Skeletal muscle tissue (tissue), 5 donors: ENCODE measurements around the gene AP3S2. TPM values are rescaled to one million over a fixed set of nuclear protein-coding genes. Genes with fewer than 3 reads are reported as not detected.
"Not testable (repeated sequence)": the region's sequence is repeated elsewhere in the genome, so short reads cannot be mapped to it uniquely, and the experiment has no call there.

Experiments
- H3K27ac ChIP-seq: one replicate; pipeline ENCODE4 v1.7.0; 2013; ENCODE audit warnings: mild to moderate bottlenecking, low read depth, low read length, inconsistent platforms
- H3K27me3 ChIP-seq, 3 donors: one replicate each; pipeline ENCODE4 v1.7.0; 2013; ENCODE audit warnings: low read length in 3 of 3; ENCODE audit not compliant: control insufficient read depth in 3 of 3, insufficient read depth in 3 of 3
- H3K36me3 ChIP-seq, 3 donors: one replicate each; pipeline ENCODE4 v1.7.0; 2013; ENCODE audit warnings: low read length in 3 of 3; ENCODE audit not compliant: control insufficient read depth in 3 of 3, insufficient read depth in 3 of 3
- H3K4me1 ChIP-seq, 3 donors: one replicate each; pipeline ENCODE4 v1.7.0; 2013; ENCODE audit warnings: low read length in 3 of 3, mild to moderate bottlenecking in 3 of 3; ENCODE audit not compliant: control insufficient read depth in 3 of 3, insufficient read depth in 3 of 3
- H3K4me3 ChIP-seq, 3 donors: one replicate each; pipeline ENCODE4 v1.7.0; 2013; ENCODE audit warnings: low read length in 3 of 3
- H3K9ac ChIP-seq, 3 donors: one replicate each; pipeline ENCODE4 v1.7.0; 2013; ENCODE audit warnings: low read length in 3 of 3, mild to moderate bottlenecking in 3 of 3, moderate library complexity in 2 of 3, low read depth in 1 of 3
- H3K9me3 ChIP-seq, 3 donors: one replicate each; pipeline ENCODE4 v1.7.0; 2013; ENCODE audit warnings: low read length in 3 of 3; ENCODE audit not compliant: control insufficient read depth in 3 of 3
- small RNA-seq: library from RNA; depleted of rRNA; stranded (forward); fragments of <200 nt; gene quantifications from one replicate; pipeline ENCODE3, GENCODE V24; 2014
- total RNA-seq: library from RNA; depleted of rRNA; stranded (reverse); fragments of >200 nt; gene quantifications from one replicate; pipeline ENCODE4 v1.2.3, GENCODE V29; 2014
- donor health status: Osteomylitis.

Gene AP3S2
- total RNA-seq, 1 donor from 2014 or later = 51.7 TPM

DNA sequence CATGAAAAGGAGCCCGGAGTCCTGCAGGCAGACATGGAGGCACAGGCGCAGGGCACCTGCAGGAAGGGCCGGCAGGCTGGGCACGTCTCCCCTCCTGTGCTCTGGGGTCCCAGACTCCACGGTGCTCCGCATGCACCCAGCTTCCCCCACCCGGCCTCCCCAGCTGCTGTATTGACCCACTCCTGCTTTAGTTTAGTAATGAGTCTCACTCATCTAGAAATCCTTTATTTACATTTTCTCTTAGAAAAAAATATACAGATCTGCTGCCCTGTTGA, 109.2 kb downstream of the AP3S2 start:
- no peaks in the 10 kb centered on the region for H3K4me1 ChIP-seq

GRCh38 chr15:89783861-89784685, 109.7 kb downstream of the AP3S2 start:
- Histone ChIP-seq H3K27me3 (no peaks in the 10 kb centered on the region), H3K9ac (no peak overlapping the region), H3K4me1 (no peaks in the 10 kb centered on the region), H3K4me3 (no peak overlapping the region), H3K36me3 (no peaks in the 10 kb centered on the region), H3K9me3 (no peaks in the 10 kb centered on the region), H3K27ac (no peak overlapping the region)

More for the DNA sequence above, 109.2 kb downstream of the AP3S2 start:
- H3K27ac ChIP-seq = no peak overlapping the region
- no peak overlapping the region for H3K9ac ChIP-seq
- no peaks in the 10 kb centered on the region for H3K36me3 ChIP-seq
- H3K27me3 ChIP-seq = no peaks in the 10 kb centered on the region
- no peaks in the 10 kb centered on the region for H3K9me3 ChIP-seq
- H3K4me3 ChIP-seq = no peak overlapping the region

- Histone ChIP-seq H3K9ac (no peak overlapping the region), H3K9me3 (no peaks in the 10 kb centered on the region), H3K4me1 (no peaks in the 10 kb centered on the region), H3K4me3 (no peak overlapping the region), H3K27me3 (no peaks in the 10 kb centered on the region), H3K27ac (no peak overlapping the region), H3K36me3 (no peaks in the 10 kb centered on the region)
These were observed 110.5 kb downstream of the AP3S2 start for GRCh38 chr15:89783111-89783860.

DNA sequence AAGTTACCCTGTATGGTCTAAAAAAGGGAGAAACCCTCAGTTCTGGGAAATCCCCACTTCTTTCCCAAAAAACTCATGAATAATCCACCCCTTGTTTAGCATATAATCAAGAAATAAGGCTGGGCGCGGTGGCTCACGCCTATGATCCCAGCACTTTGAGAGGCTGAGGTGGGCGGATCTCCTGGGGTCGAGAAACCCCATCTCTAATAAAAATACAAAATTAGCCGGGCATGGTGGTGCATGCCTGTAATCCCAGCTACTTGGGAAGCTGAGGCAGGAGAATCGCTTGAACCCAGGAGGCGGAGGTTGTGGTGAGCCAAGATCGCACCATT, 111.2 kb downstream of the AP3S2 start:
- not testable (repeated sequence) for H3K9ac ChIP-seq, H3K4me1 ChIP-seq, H3K36me3 ChIP-seq, H3K27me3 ChIP-seq, H3K9me3 ChIP-seq, H3K27ac ChIP-seq, H3K4me3 ChIP-seq

GRCh38 chr15:89781891-89782618, 111.7 kb downstream of the AP3S2 start:
- no peak overlapping the region for H3K27ac ChIP-seq
- H3K36me3 ChIP-seq = no peaks in the 10 kb centered on the region

GRCh38 chr15:89781055-89781454, 112.7 kb downstream of the AP3S2 start:
- Histone ChIP-seq H3K4me3 (no peak overlapping the region), H3K9me3 (no peaks in the 10 kb centered on the region), H3K27ac (no peak overlapping the region), H3K36me3 (no peaks in the 10 kb centered on the region), H3K9ac (no peak overlapping the region), H3K27me3 (no peaks in the 10 kb centered on the region), H3K4me1 (peaks cover 2 to 11% (median 4%) of the 10 kb centered on the region in 3 donors)

More at GRCh38 chr15:89781891-89782618, 111.7 kb downstream of the AP3S2 start:
- Histone ChIP-seq H3K9me3 (no peaks in the 10 kb centered on the region), H3K4me1 (peaks cover 0 to under 1% (median 0%) of the 10 kb centered on the region in 3 donors), H3K4me3 (no peak overlapping the region), H3K27me3 (no peaks in the 10 kb centered on the region), H3K9ac (no peak overlapping the region)

DNA sequence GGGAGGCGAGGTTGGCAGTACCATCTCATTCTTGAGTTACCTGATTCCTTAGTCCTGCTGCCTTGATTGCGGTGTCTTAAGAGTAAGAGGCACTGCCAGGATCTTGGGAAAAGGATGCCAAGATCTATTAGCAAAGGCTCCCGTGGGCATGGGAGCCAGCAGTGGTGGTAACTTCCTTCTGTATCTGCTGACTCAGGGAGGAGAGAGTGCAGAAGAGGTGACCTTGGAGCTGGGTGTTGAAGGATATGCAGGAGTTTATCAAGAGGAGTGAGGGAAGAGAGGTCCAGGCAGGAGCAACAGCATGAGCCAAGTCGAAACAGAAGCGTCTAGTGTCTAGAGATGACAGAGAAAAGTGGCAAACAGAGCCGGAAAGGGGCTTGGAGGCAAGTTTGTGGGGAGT, 113.2 kb downstream of the AP3S2 start:
- H3K36me3 ChIP-seq = no peaks in the 10 kb centered on the region
- no peaks in the 10 kb centered on the region for H3K27me3 ChIP-seq
- no peak overlapping the region for H3K27ac ChIP-seq
- H3K4me1 ChIP-seq = peaks cover 3 to 11% (median 4%) of the 10 kb centered on the region in 3 donors
- no peak overlapping the region for H3K4me3 ChIP-seq
- no peaks in the 10 kb centered on the region for H3K9me3 ChIP-seq
- H3K9ac ChIP-seq = no peak overlapping the region

Small RNA genes within 50 kb of the gene (small RNA-seq; reads per million reads assigned to genes)
- gene MIR5009 (not detected), gene MIR5094 (not detected), gene RNU6-1111P (not detected), gene RNU7-111P (not detected)

Other genes starting within 250 kb of the AP3S2 start
- gene KIF7, start 238.5 kb downstream of the AP3S2 start, total RNA-seq = 4.7 TPM
- gene PLIN1, start 214.6 kb downstream of the AP3S2 start, total RNA-seq = 39.7 TPM
- gene PEX11A, start 203.2 kb downstream of the AP3S2 start, total RNA-seq = 8.9 TPM
- gene WDR93, start 203.2 kb downstream of the AP3S2 start, total RNA-seq = not detected
- 0.52 TPM for gene MESP1, start 142.7 kb downstream of the AP3S2 start, total RNA-seq
- gene MESP2, start 117.7 kb downstream of the AP3S2 start, total RNA-seq = not detected
- 7.3 TPM for gene ANPEP, start 79.1 kb downstream of the AP3S2 start, total RNA-seq
- 13.0 TPM for gene ARPIN, start 19.0 kb upstream of the AP3S2 start, total RNA-seq
- 3.7 TPM for gene ZNF710, start 107.3 kb upstream of the AP3S2 start, total RNA-seq
- gene IDH2, start 208.5 kb upstream of the AP3S2 start, total RNA-seq = 185 TPM